Neuron (in vitro differentiated cells): ENCODE measurements around the gene TAS2R1.

Experiments
- H2AFZ ChIP-seq: one replicate; pipeline ENCODE4 v1.6.1; 2013; ENCODE audit warnings: low read depth, mild to moderate bottlenecking, inconsistent platforms, low read length, moderate library complexity
- H3K27me3 ChIP-seq: one replicate; pipeline ENCODE4 v1.6.1; 2013; ENCODE audit warnings: low read length; ENCODE audit not compliant: insufficient read depth
- H3K36me3 ChIP-seq: one replicate; pipeline ENCODE4 v1.6.1; 2013; ENCODE audit warnings: low read length; ENCODE audit not compliant: insufficient read depth
- H3K4me1 ChIP-seq: one replicate; pipeline ENCODE4 v1.6.1; 2013; ENCODE audit warnings: low read length; ENCODE audit not compliant: insufficient read depth
- H3K4me3 ChIP-seq: 2 replicates; pipeline ENCODE4 v1.5.1; 2013; ENCODE audit warnings: mild to moderate bottlenecking, low read length, moderate library complexity
- H3K9me3 ChIP-seq: one replicate; pipeline ENCODE4 v1.6.1; 2013; ENCODE audit warnings: low read length

The TAS2R1 gene

GRCh38 chr5:9596824-9597223 lies 33.3 kb downstream of the TAS2R1 start:
- no peak overlapping the region for H3K4me3 ChIP-seq
- peaks cover 35% of the 10 kb centered on the region for H3K4me1 ChIP-seq
- no peaks in the 10 kb centered on the region for H3K9me3 ChIP-seq
- peak overlapping the region; percentile 19 for H2AFZ ChIP-seq
- H3K27me3 ChIP-seq = no peaks in the 10 kb centered on the region
- no peaks in the 10 kb centered on the region for H3K36me3 ChIP-seq

DNA sequence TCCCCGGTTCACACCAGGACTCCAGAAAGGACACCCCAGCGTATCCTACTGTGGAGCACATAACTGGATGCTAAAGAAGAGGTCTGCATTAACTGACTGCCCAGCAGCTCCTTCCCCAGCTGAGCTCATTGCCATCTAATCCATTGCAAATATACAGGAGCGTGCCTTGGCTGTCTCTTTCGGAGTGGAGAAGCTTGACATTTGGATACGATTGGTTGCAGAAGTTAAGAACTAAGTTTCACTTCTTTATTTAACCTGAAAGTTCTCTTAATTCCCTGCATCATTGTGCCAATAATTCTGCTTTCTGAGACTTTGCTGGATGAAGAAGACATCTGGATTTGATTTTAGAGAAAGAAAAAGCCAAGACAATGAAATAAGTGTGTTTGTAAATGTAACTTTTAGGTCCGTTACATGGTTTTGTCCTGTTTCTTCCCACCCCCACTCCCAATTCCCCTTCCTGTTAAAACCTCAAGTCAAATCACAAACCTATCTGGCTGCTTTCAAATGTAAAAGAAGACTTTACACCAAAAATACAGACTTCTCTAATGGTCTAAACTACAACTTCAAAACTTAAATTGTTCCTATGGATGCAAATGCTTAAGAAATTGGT lies 33.9 kb downstream of the TAS2R1 start:
- H3K27me3 ChIP-seq = no peaks in the 10 kb centered on the region
- H3K36me3 ChIP-seq = no peaks in the 10 kb centered on the region
- no peak overlapping the region for H3K4me3 ChIP-seq

GRCh38 chr5:9594913-9595312 lies 35.2 kb downstream of the TAS2R1 start:
- Histone ChIP-seq H3K9me3 (no peaks in the 10 kb centered on the region), H2AFZ (no peak overlapping the region), H3K27me3 (no peaks in the 10 kb centered on the region), H3K4me3 (no peak overlapping the region), H3K36me3 (no peaks in the 10 kb centered on the region), H3K4me1 (peaks cover 35% of the 10 kb centered on the region)

More for the DNA sequence above, 33.9 kb downstream of the TAS2R1 start:
- H2AFZ ChIP-seq = peak overlapping the region; percentile 19
- no peaks in the 10 kb centered on the region for H3K9me3 ChIP-seq
- peaks cover 35% of the 10 kb centered on the region for H3K4me1 ChIP-seq

DNA sequence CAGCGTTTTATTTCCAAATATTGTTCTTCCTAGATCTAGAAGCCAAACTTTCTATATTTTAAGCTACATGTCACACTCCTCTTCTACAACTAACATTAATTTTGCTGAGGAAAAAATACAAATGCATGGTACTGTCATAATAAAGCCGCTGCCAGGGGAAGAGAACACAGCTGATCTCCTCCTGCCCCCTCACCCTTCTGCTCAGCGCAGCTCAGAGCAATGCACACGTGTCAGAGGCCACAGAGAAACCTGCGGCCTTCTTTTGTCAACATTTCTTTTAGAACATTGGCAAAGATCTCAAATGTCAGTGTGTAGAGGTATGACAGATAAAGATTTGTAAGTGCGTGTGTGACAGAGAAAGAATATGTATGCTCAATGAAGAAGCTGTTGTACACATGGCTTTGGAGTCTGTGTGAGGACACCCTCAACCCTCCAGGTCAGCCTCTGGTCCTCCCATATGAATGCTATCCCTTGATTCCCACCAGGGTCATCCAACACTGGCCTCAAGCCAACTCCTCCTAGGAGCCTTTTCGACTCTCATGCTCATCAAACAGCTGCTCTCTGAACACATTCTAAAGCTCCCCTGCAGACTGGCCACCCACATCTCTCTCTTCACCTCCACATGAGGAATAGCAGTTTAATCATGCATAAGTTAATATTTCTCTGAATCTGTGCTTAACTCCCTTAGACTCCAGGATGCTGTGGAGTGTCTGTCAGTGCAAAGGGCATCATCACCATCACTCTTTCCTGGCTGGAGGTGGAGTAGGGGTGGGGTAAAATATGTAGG lies 40.9 kb downstream of the TAS2R1 start:
- H3K4me1 ChIP-seq = peaks cover 9% of the 10 kb centered on the region
- no peaks in the 10 kb centered on the region for H3K27me3 ChIP-seq
- H3K36me3 ChIP-seq = no peaks in the 10 kb centered on the region
- H3K9me3 ChIP-seq = no peaks in the 10 kb centered on the region
- H2AFZ ChIP-seq = no peak overlapping the region
- no peak overlapping the region for H3K4me3 ChIP-seq

- no peaks in the 10 kb centered on the region for H3K9me3 ChIP-seq
- H3K27me3 ChIP-seq = no peaks in the 10 kb centered on the region
- H3K4me3 ChIP-seq = no peak overlapping the region
- no peaks in the 10 kb centered on the region for H3K36me3 ChIP-seq
- H3K4me1 ChIP-seq = peaks cover 11% of the 10 kb centered on the region
- H2AFZ ChIP-seq = no peak overlapping the region
Measured at GRCh38 chr5:9588254-9588653, 41.9 kb downstream of the TAS2R1 start.

DNA sequence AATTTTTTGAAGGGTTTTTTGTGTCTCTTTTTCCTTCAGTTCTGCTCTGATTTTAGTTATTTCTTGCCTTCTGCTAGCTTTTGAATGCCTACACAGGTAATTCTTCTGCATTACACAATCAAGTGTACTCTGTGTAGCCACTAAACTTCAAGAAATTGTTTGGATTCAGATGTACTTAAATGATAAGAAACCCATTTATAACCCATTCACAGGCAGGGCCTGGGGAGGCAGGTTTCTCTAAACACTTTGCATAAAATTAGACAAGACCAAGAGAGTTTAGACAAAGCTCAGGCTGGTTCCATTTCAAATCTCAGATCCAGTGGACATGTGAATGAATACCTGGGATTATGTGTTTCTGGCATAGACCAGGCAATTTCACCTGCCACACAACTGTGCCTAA lies 43.0 kb downstream of the TAS2R1 start:
- Histone ChIP-seq H3K4me3 (no peak overlapping the region), H3K36me3 (no peaks in the 10 kb centered on the region), H3K9me3 (no peaks in the 10 kb centered on the region), H3K27me3 (no peaks in the 10 kb centered on the region), H3K4me1 (peaks cover 17% of the 10 kb centered on the region), H2AFZ (no peak overlapping the region)

DNA sequence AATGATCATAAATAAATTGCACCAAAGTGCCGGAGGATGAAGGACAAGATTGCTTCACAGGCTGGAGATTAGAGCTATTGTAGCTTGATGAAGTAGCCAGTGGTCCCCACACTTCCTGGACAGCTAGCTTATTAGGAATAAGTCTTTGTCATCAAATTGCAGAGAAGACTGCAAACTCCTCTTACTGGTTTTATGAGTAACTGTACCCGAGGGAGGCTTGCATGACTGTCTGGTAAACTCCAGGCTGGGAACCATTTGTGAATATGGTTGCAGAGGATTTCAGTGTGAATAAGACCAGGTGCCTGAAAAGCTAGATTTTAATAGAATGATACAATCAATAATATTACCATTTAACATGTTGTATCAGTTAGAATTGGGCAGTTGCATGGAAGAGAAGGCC lies 47.7 kb downstream of the TAS2R1 start:
- no peak overlapping the region for H2AFZ ChIP-seq
- H3K4me3 ChIP-seq = no peak overlapping the region
- peaks cover 17% of the 10 kb centered on the region for H3K4me1 ChIP-seq
- H3K9me3 ChIP-seq = no peaks in the 10 kb centered on the region
- H3K36me3 ChIP-seq = no peaks in the 10 kb centered on the region
- no peaks in the 10 kb centered on the region for H3K27me3 ChIP-seq
